ENCODE results near the gene BAIAP2. TPM values are rescaled to one million over a fixed set of nuclear protein-coding genes. Genes with fewer than 3 reads are reported as not detected.

Gene BAIAP2
- total RNA-seq, 1 donor from 2014 or later, result 7.3 TPM

DNA sequence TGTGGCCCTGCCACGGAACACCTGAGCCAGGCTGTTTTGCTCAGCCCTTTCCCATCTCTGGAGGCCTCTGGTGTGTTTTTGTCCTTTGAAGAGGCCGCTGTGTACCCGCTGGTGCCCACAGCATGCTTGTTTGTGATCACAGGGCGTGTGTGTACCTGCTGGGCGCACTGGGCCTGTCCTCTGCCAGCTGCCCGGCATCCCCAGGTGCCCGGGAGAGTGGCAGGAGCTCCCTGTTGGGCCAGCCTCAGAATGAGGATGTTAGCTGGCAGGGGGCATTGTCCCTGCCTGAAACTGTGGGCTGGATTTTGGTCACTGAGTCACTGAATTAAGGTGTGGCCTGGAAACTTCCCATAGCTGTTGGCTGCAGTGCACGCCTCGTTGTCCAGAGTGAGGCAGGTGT is 31.1 kb downstream of the BAIAP2 start:
- Histone ChIP-seq H3K4me1 (ENCODE audit: control insufficient read depth in 3 of 3, insufficient read depth in 3 of 3, low read length in 3 of 3) (peaks cover 10 to 36% (median 33%) of the 10 kb centered on the region in 3 donors), H3K9me3 (ENCODE audit: control insufficient read depth in 3 of 3, low read length in 3 of 3) (no peaks in the 10 kb centered on the region), H3K27me3 (ENCODE audit: control insufficient read depth in 3 of 3, insufficient read depth in 3 of 3, low read length in 3 of 3) (peaks cover 0 to 17% (median 15%) of the 10 kb centered on the region in 3 donors), H3K9ac (ENCODE audit: low read depth in 1 of 3, low read length in 3 of 3) (no peak overlapping the region), H3K27ac (ENCODE audit: low read depth, low read length) (no peak overlapping the region), H3K4me3 (ENCODE audit: low read length in 3 of 3) (no peak overlapping the region), H3K36me3 (ENCODE audit: control insufficient read depth in 3 of 3, insufficient read depth in 3 of 3, low read length in 3 of 3) (peaks cover 0 to 2% (median 0%) of the 10 kb centered on the region in 3 donors)

DNA sequence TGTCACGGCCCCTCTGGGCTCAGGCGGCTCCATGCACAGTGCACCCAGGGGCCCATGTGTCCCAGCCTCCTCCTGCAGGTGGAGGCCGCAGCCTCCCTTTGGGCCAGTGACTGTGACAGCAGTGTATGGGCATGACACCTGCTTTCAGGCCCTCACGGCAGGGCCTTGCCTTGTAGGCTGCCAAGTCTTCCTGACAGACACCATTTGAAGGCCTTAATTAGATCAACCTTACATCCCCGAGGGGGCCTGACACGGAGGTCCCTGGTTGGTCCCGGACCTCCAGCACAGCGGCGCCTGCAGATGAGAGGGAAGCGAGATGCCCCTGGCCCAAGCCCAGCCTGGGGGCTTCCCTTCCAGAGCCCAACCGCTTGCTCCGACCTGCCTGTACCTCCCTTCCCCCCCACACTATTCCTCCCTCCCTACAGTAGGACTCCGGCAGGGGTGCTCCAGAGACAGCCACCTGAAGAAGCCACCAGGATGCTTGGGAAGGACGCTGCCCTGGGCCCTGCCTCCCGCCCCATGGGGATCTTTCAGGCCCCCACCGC is 31.9 kb downstream of the BAIAP2 start:
- peaks cover 0 to 17% (median 15%) of the 10 kb centered on the region in 3 donors for H3K27me3 ChIP-seq (ENCODE audit: control insufficient read depth in 3 of 3, insufficient read depth in 3 of 3, low read length in 3 of 3)
- H3K9me3 ChIP-seq (ENCODE audit: control insufficient read depth in 3 of 3, low read length in 3 of 3), result no peaks in the 10 kb centered on the region
- no peak overlapping the region for H3K27ac ChIP-seq (ENCODE audit: low read depth, low read length)
- H3K36me3 ChIP-seq (ENCODE audit: control insufficient read depth in 3 of 3, insufficient read depth in 3 of 3, low read length in 3 of 3), result no peaks in the 10 kb centered on the region
- H3K4me3 ChIP-seq (ENCODE audit: low read length in 3 of 3), result no peak overlapping the region
- no peak overlapping the region for H3K9ac ChIP-seq (ENCODE audit: low read depth in 1 of 3, low read length in 3 of 3)
- H3K4me1 ChIP-seq (ENCODE audit: control insufficient read depth in 3 of 3, insufficient read depth in 3 of 3, low read length in 3 of 3), result peaks cover 10 to 36% (median 33%) of the 10 kb centered on the region in 3 donors

DNA sequence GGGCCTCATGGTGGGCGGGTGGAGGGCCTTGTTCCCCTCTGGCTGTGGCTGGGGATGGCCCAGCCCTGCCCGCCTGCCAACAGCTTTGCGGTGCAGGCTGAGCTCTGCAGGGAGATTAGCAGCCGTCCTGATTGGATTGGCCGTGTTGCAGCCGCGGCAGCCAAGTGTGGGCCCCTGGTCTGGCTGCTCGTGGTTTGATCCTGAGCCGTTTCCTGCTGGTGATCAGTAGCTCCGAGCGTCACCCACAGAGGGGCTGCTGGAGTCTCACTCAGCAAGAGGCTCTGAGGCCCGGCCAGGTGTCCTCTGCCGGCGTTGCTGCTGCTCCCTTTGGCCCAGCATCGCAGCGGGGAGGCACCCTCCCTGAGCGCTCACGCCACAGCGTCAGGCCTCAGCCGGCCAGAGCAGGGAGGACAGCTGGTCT is 32.5 kb downstream of the BAIAP2 start:
- Histone ChIP-seq H3K9ac (ENCODE audit: low read depth in 1 of 3, low read length in 3 of 3) (peak overlapping the region in 1 of 3 donors; percentile 16), H3K4me1 (ENCODE audit: control insufficient read depth in 3 of 3, insufficient read depth in 3 of 3, low read length in 3 of 3) (peaks cover 10 to 36% (median 33%) of the 10 kb centered on the region in 3 donors), H3K9me3 (ENCODE audit: control insufficient read depth in 3 of 3, low read length in 3 of 3) (no peaks in the 10 kb centered on the region), H3K27ac (ENCODE audit: low read depth, low read length) (no peak overlapping the region), H3K4me3 (ENCODE audit: low read length in 3 of 3) (no peak overlapping the region), H3K27me3 (ENCODE audit: control insufficient read depth in 3 of 3, insufficient read depth in 3 of 3, low read length in 3 of 3) (peaks cover 0 to 17% (median 15%) of the 10 kb centered on the region in 3 donors), H3K36me3 (ENCODE audit: control insufficient read depth in 3 of 3, insufficient read depth in 3 of 3, low read length in 3 of 3) (no peaks in the 10 kb centered on the region)

DNA sequence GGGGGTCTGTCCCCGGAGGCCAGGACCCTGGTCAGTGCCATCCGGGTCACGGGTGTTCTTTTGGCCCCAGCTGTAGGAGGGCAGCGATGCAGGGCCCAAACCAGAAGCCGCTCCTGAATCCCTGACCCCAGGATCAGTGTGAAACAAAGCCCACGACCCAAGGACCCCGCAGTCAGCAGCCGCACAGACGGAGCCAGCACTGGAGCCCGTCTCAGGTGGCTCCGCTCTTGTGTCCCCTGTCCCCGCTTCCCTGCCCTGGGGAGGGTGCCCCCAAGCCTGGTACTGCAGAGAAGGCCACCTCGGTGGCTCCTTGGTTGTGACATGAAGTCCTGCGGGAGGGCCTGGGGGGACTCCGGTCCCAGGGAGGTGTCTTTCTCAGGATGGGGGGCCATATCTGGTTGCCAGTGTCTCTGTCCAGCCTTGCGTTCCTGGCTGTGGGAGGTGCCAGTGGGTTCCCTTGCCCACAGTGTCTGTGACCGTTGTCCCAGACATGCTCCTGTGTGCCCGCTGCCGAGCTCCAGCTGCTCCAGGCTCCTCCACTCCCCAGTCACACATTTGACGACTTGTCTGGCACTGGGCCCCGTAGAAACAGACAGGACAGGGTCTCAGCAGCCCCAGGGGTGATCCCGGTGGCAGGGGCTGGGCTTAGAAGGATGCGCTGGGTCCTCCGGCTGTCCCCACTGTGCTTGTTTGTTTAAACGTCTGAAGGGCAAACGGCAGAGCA is 33.6 kb downstream of the BAIAP2 start:
- no peaks in the 10 kb centered on the region for H3K36me3 ChIP-seq (ENCODE audit: control insufficient read depth in 3 of 3, insufficient read depth in 3 of 3, low read length in 3 of 3)
- no peak overlapping the region for H3K9ac ChIP-seq (ENCODE audit: low read depth in 1 of 3, low read length in 3 of 3)
- peaks cover 0 to 17% (median 15%) of the 10 kb centered on the region in 3 donors for H3K27me3 ChIP-seq (ENCODE audit: control insufficient read depth in 3 of 3, insufficient read depth in 3 of 3, low read length in 3 of 3)
- no peaks in the 10 kb centered on the region for H3K9me3 ChIP-seq (ENCODE audit: control insufficient read depth in 3 of 3, low read length in 3 of 3)
- H3K4me1 ChIP-seq (ENCODE audit: control insufficient read depth in 3 of 3, insufficient read depth in 3 of 3, low read length in 3 of 3), result peaks cover 10 to 34% (median 33%) of the 10 kb centered on the region in 3 donors
- H3K4me3 ChIP-seq (ENCODE audit: low read length in 3 of 3), result no peak overlapping the region
- H3K27ac ChIP-seq (ENCODE audit: low read depth, low read length), result no peak overlapping the region

DNA sequence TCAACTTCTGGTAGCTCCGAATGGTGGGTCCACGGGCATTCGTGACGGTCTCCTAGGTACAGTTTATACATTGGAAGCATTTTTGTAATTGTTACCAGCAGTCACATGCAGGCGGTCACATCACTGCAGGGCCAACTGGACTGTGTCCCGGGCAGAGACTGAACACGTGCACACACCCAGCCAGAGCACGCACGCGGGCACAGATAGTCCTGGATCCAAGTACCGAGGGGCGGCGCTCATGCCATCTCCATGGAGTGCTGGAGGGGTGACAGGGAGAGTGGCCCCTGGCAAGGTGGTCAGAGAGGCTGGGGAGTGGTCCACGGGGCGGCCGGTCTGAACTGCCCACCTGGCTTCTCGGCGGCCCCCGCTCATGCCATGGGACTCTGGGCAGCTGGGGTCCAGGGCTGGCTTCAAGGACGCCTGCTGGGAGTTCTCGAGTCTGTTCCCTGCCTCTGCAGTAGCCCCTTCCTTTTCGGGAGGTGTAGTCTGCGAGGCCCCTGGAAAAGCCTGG is 34.2 kb downstream of the BAIAP2 start:
- Histone ChIP-seq H3K27ac (ENCODE audit: low read depth, low read length) (no peak overlapping the region), H3K9me3 (ENCODE audit: control insufficient read depth in 3 of 3, low read length in 3 of 3) (no peaks in the 10 kb centered on the region), H3K36me3 (ENCODE audit: control insufficient read depth in 3 of 3, insufficient read depth in 3 of 3, low read length in 3 of 3) (no peaks in the 10 kb centered on the region), H3K27me3 (ENCODE audit: control insufficient read depth in 3 of 3, insufficient read depth in 3 of 3, low read length in 3 of 3) (peaks cover 0 to 17% (median 13%) of the 10 kb centered on the region in 3 donors), H3K9ac (ENCODE audit: low read depth in 1 of 3, low read length in 3 of 3) (no peak overlapping the region), H3K4me3 (ENCODE audit: low read length in 3 of 3) (no peak overlapping the region), H3K4me1 (ENCODE audit: control insufficient read depth in 3 of 3, insufficient read depth in 3 of 3, low read length in 3 of 3) (peaks cover 10 to 28% (median 28%) of the 10 kb centered on the region in 3 donors)

DNA sequence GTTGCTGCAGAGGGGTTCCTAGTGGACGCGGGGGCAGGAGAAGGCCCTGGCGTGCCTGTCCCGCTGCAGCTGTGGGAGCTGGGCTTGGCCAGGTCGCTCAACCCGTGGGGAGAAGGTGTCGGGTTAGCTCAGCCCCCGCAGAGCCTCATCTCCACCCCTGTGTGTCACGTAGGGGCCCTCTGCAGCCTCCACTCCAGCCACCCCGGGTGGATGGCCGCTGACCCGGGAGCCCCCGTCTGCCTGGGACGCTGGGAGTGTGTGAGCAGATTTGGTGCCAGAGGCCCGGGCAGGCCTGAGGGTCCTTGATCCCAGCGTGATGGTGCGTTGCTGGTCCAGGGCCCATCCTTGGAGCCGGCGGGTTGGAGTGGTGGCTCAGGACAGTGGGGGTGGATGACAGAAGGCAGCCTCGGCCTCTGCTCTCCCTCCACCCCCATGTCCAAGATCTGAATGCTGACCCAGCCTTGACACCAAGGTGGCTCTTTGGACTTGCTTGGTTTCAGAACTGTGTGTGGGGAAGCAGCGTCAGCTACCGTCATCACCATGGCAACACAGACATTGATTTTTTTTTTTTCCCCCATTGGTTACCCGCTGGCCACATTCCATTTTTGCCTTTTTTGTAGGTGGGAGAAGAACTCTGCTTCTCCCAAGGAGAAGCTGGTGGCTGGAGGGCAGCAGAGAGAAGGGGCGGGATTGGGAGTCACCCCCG is 35.7 kb downstream of the BAIAP2 start:
- Histone ChIP-seq H3K4me1 (ENCODE audit: control insufficient read depth in 3 of 3, insufficient read depth in 3 of 3, low read length in 3 of 3) (peaks cover 0 to 13% (median 12%) of the 10 kb centered on the region in 3 donors), H3K27me3 (ENCODE audit: control insufficient read depth in 3 of 3, insufficient read depth in 3 of 3, low read length in 3 of 3) (peaks cover 0 to 17% (median 13%) of the 10 kb centered on the region in 3 donors), H3K4me3 (ENCODE audit: low read length in 3 of 3) (no peak overlapping the region), H3K27ac (ENCODE audit: low read depth, low read length) (no peak overlapping the region), H3K9me3 (ENCODE audit: control insufficient read depth in 3 of 3, low read length in 3 of 3) (no peaks in the 10 kb centered on the region), H3K36me3 (ENCODE audit: control insufficient read depth in 3 of 3, insufficient read depth in 3 of 3, low read length in 3 of 3) (no peaks in the 10 kb centered on the region), H3K9ac (ENCODE audit: low read depth in 1 of 3, low read length in 3 of 3) (no peak overlapping the region)

DNA sequence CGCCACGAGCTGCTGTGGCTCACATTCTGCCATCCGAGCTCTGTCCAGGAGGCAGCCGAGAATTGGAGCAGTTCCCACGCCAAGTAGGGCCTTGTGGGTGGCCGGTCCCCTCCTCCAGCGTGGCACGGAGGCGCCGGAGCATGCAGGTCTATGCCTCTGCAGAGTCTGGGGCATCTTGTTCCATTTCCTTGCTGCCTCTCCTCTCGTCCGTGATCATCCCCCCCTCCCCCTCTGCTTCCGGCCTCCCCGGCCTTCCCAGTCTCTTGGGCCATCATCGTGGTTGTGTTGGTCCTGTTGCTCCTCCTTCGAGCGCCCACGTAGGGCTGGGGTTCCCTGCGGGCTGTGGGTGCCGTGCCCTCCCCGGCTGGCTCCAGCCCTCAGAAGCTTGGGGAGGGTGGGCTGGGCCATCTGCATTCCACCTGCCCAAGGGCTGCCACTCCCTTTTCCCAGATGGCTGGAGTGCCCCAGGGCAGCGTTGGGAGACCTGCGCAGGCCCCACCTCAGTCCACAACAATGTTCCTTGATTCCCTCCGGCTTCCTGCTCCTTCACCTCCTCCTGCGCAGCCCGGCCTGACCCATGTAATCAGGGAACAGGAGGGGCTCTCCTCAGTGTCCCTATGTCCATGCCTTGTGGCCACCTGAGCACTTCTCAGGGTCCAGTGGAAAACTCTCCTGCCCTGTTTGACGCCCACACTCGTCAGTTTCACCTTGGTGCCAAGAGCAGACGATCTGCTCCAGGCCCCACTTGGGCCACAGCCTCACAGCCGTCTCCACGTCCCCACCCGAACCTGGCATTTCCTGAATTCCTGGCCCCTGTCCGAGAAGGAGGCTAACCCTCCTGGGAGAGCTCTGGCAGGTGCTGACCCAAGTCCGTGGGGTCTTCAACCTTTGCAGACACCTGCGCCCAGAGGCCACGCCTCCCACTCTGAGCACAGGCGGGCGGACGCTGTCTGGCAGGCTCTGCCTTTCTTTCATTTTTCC is 37.1 kb downstream of the BAIAP2 start:
- Histone ChIP-seq H3K4me3 (ENCODE audit: low read length in 3 of 3) (no peak overlapping the region), H3K27me3 (ENCODE audit: control insufficient read depth in 3 of 3, insufficient read depth in 3 of 3, low read length in 3 of 3) (peaks cover 0 to 17% (median 17%) of the 10 kb centered on the region in 3 donors), H3K36me3 (ENCODE audit: control insufficient read depth in 3 of 3, insufficient read depth in 3 of 3, low read length in 3 of 3) (no peaks in the 10 kb centered on the region), H3K9me3 (ENCODE audit: control insufficient read depth in 3 of 3, low read length in 3 of 3) (no peaks in the 10 kb centered on the region), H3K9ac (ENCODE audit: low read depth in 1 of 3, low read length in 3 of 3) (no peak overlapping the region), H3K27ac (ENCODE audit: low read depth, low read length) (no peak overlapping the region), H3K4me1 (ENCODE audit: control insufficient read depth in 3 of 3, insufficient read depth in 3 of 3, low read length in 3 of 3) (peaks cover 0 to 11% (median 9%) of the 10 kb centered on the region in 3 donors)

DNA sequence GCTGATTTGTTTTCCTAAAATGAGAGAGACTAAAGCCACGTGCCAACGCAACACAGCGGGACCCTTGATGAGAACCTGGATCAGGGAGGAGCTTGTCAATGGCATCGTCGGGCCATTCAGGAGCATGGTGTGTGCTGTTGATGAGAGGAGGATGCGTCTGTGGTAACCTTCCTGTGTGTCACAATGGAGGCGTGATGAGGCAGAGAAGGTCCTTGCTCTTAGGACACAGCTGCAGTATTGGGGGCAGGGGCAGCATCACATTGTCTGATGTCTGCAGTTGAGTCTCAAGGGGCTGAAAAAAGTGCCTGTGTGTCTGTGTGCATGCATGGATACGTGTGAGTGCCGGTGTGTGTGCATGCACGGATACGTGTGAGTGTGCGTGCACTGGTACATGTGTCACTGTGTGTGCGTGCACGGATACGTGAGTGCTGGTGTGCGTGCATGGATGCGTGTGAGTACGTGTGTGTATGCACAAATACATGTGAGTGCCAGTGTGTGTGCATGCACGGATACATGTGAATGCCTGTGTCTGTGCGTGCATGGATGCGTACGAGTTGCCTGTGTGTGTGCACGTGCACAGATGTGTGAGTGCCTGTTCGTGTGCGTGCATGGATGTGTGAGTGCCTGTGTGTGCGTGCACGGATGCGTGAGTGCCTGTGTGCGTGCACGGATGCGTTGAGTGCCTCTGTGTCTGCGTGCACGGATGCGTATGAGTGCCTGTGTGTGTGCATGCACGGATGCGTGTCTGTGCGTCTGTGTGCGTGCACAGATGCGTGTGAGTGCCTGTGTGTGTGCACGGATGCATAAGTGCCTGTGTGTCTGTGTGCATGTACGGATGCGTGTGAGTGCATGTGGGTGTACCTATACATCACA is 39.3 kb downstream of the BAIAP2 start:
- Histone ChIP-seq H3K27me3 (ENCODE audit: control insufficient read depth in 3 of 3, insufficient read depth in 3 of 3, low read length in 3 of 3) (peaks cover 0 to 6% (median 1%) of the 10 kb centered on the region in 3 donors), H3K4me3 (ENCODE audit: low read length in 3 of 3) (no peak overlapping the region), H3K4me1 (ENCODE audit: control insufficient read depth in 3 of 3, insufficient read depth in 3 of 3, low read length in 3 of 3) (peaks cover 0 to 2% (median 1%) of the 10 kb centered on the region in 3 donors), H3K9ac (ENCODE audit: low read depth in 1 of 3, low read length in 3 of 3) (no peak overlapping the region), H3K27ac (ENCODE audit: low read depth, low read length) (no peak overlapping the region), H3K9me3 (ENCODE audit: control insufficient read depth in 3 of 3, low read length in 3 of 3) (no peaks in the 10 kb centered on the region), H3K36me3 (ENCODE audit: control insufficient read depth in 3 of 3, insufficient read depth in 3 of 3, low read length in 3 of 3) (no peaks in the 10 kb centered on the region)

Measured in skeletal muscle tissue (tissue), 4 donors.